Skin epidermis (tissue), 12 donors: Measurements from ENCODE around the gene TPRG1.
A peak's percentile ranks its signal among the peaks of the same experiment; 100 is the strongest.

Experiments used
- H3K27ac ChIP-seq, 21 experiments: fragments of 200-600 bp; sonication (generic) in 11 of 21; one replicate each; pipeline ENCODE4 v1.5.0; 2020; ENCODE audit warnings: mild to moderate bottlenecking in 3 of 21, inconsistent platforms in 2 of 21, moderate library complexity in 2 of 21
- H3K4me3 ChIP-seq, 7 experiments: fragments of 200-600 bp; sonication (generic) in 2 of 7; one replicate each; pipeline ENCODE4 v1.5.0; 2020; ENCODE audit warnings: inconsistent platforms in 2 of 7, mild to moderate bottlenecking in 2 of 7, moderate library complexity in 1 of 7

TPRG1 gene

DNA sequence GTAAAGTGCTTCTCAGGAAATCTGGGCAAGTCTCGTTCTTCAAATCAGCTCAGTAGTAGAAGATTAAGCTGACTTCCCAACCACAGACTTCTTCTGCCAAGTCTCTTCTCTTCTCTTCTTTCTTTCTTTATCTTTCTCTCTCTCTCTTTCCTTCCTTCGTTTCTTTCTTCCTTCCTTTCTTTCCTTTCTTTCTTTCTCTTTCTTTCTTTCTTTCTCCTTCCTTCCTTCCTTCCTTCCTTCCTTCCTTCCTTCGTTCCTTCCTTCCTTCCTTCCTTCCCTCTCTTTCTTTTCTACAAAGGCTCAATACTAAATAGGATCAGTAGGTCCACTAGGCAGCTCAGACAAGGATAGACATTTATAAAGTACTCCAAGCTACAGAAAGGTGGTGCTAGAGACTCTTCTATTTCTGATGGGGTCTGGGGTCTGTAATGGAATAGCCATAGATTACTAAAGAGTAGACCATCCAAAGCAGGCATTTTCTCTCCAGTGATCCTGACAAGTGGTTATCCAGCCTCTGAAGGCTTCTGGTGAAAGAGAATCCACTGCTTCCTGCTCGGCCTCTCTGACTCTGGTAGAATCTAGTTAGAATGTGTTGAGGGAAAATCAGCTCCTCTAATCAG lies 100.8 kb downstream of the TPRG1 start:
- Histone ChIP-seq H3K4me3 (no peak overlapping the region), H3K27ac (peak overlapping the region in 9 of 21 experiments; percentile 2 to 82 (median 40))

DNA sequence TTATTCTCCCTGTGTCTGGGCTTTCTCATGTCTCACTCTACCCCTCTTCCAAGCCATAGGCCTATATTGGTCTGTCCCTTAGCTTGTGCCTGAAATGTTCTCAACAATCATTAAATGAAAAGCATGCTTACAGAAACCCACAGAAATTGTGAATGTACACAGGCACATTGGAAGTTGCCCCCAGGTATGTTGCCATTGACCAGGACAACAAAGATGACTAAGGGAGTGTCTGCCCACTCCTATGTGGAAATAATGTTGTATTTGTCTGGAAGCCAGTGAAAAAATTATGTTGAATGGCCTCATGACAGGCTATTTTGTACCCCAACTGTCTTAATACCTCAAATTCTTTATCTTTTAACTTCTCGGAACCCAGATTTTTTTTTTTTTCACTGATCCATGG lies 102.0 kb downstream of the TPRG1 start:
- H3K4me3 ChIP-seq: no peak overlapping the region

DNA sequence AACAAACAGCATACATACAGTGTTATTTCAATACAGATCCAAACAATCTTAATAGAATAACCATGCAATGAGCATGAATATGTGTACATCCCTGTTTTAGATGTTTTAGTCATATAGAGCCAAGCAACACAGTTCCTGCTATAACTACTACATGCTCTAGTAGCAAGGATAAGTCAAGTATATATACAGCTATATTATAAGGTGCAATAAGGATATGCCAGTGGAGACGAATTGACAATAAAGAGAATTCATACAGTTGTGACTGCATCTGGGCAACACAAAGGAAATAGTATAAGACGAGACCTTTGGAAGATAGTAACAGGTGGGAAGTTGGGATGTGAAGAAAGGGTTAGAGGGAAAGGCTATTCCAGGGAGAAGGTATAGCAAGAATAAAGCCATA lies 103.4 kb downstream of the TPRG1 start:
- no peak overlapping the region for H3K4me3 ChIP-seq
- H3K27ac ChIP-seq: no peak overlapping the region

More for the DNA sequence above, 102.0 kb downstream of the TPRG1 start:
- H3K27ac ChIP-seq: peak overlapping the region in 4 of 21 experiments; percentile 7 to 58 (median 24)

DNA sequence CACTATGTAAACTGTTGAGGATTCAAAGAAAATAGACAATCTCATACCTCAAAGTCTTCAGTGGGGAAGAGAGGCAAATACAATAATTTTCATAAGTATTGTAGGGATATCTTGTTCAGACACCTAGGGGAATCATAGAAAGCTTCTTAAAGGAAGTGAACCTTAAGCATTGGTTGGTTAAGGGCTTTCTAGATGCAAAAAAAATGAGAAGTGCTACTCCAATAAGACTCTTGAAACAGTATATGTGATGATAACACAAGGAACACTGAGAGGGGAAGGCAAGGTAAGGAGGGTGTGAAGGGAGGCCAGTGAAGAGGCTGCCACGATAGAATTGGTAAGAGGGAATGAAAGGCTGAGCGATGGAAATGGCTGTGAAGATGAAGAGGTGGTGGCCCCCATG lies 104.1 kb downstream of the TPRG1 start:
- Histone ChIP-seq H3K27ac (peak overlapping the region in 3 of 21 experiments; percentile 15 to 74 (median 48)), H3K4me3 (no peak overlapping the region)

DNA sequence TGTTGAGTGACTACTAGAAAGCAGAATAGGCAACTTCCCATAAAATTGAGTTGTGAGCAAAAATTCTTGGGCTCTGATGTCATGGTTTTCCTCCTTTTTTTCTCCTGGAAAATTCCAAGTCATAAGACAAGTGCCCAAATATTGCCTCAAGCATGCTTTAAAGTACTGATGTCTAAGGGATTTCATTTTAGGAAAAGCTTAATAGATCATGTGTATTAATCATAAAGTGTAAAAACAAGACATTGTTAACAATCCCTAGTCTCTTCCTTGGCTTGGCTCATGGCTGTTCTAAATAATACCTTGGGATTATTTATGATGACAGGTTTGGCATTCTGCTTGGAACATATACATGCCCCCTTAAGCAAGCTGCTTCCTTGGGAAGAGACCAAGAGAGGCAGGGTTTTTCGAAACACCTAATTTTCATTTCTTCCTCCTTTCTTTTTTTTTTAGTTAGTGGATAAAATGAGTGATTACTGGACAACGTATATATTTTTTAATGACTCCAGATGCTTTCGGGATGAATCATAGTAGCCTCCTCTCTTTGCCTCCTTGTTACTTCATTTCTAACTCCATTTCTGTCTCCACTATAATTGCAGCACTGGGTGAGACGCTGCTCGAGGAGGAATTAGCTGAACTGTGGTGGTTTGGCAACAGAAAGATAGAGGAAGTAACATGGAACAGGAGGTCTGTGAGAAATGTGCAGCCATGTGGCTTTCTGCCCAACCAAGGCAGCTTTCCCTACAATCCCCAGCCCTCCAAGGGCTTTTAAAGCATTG lies 104.9 kb downstream of the TPRG1 start:
- H3K27ac ChIP-seq: peak overlapping the region in 11 of 21 experiments; percentile 5 to 74 (median 31)
- H3K4me3 ChIP-seq: no peak overlapping the region

DNA sequence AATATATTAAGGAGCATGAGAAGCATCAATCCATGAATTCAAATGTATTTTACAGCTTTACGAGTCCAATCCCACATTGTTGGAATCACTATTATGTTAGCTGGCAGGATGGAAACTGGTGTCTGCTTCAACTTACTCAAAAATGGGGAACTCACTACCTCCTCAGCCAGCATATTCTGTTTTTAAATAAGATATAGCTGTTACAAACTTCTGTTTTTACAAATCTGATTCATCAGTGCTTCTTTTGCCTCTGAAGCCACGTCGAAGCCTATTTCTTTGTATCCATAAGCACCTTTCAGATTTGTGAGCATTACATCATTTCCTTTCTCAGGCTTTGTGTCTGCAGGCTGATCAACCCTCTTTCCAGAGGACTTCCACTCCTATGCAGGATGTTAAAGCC lies 105.9 kb downstream of the TPRG1 start:
- Histone ChIP-seq H3K4me3 (no peak overlapping the region), H3K27ac (peak overlapping the region in 2 of 21 experiments; percentile 48 to 74)

DNA sequence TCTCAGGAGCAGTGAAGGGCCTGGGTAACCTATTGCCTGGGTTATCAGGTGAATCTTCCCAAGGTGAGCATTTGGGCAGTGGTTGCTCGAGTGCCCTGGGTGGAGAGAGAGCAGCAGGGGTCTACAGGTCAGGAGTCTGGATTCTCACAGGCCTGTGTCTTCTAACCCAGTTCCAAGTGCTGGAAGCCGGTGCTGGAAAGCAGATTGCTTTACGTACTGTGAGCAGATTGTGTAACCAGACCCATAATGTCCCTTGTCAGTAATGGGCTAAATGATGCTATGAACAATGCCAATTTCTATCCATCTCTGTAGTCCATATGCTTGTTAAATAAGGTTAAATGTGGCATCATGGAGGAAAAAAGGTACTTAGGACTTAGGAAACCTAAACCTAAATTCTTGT lies 106.5 kb downstream of the TPRG1 start:
- Histone ChIP-seq H3K27ac (peak overlapping the region in 2 of 21 experiments; percentile 48 to 74), H3K4me3 (no peak overlapping the region)

DNA sequence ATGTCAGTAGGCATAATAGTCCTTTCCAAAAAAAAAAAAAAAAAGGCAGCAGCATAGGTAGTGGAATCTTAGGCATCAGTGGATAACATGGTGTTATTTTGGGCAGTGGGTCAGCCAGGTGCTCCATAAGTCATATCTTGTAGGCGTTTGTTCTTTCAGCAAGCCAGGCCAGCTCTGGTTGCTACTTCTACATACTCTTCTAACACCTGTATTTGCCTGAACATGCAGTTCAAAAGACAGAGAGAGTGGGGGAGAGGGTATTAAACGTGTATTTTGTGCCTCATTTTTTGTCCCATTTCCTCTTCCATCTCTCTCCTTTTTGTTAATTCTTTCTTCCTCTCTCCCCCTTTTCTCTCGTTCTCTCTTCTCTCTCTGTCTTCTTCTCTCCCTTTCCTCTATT lies 110.4 kb downstream of the TPRG1 start:
- Histone ChIP-seq H3K27ac (peak overlapping the region in 4 of 21 experiments; percentile 7 to 75 (median 38)), H3K4me3 (no peak overlapping the region)

DNA sequence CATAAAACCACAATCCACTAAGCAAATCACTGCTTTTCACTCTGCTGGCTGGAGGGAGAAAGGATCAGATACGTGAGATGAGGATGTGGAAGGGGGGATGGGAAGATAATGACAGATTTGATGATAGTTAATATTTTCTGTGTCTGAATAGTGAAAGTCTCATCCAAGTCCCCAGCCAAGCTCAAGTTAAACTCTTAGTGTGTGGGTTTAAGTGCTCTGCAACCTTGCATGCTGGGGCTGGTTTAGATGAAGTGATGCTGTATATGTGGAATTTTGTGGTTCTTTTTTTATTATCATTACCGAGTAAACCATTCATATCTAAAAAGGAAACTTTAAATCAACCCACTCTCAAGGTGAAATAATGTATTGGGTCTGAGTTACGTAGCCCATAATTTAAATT lies 111.0 kb downstream of the TPRG1 start:
- no peak overlapping the region for H3K4me3 ChIP-seq
- H3K27ac ChIP-seq: peak overlapping the region in 4 of 21 experiments; percentile 7 to 75 (median 38)

DNA sequence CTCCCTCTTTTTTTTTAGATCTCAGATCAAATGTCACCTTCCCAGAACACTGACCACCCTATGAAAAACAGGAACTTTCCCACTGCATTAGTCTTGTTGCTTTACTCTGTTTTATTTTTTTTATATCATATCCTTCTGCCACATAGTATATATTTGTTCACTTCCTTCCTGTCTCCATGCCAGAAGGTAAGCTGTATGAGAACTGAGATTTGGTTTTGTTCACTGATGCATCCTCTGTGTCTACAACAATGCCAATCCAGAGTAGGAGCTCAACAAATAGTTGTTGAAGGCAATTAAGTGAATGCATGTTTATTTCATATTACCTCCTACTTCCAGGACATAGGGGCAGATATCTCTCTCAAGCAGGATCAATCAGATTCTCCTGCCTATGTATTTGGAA lies 114.4 kb downstream of the TPRG1 start:
- Histone ChIP-seq H3K4me3 (no peak overlapping the region), H3K27ac (peak overlapping the region in 1 of 21 experiments; percentile 23)

DNA sequence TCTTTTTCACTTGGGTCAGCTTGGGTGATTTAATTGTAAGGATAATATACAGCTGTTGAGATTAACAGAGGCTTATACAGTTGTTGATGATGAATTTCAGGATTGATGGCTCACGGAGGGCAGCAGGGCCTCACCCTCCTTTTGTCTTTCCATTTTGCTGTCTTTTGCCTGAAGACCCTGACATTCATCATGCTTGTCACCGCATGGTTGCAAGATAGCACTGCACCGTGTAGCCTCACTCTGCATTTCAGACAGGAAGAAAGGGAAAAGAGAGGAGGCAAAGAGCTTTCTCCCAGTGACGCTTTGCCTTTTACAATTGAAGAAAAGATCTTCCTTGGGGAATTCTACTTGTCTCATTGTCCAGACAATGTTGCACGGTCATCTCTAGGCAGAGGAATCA lies 115.1 kb downstream of the TPRG1 start:
- no peak overlapping the region for H3K4me3 ChIP-seq
- H3K27ac ChIP-seq: no peak overlapping the region

DNA sequence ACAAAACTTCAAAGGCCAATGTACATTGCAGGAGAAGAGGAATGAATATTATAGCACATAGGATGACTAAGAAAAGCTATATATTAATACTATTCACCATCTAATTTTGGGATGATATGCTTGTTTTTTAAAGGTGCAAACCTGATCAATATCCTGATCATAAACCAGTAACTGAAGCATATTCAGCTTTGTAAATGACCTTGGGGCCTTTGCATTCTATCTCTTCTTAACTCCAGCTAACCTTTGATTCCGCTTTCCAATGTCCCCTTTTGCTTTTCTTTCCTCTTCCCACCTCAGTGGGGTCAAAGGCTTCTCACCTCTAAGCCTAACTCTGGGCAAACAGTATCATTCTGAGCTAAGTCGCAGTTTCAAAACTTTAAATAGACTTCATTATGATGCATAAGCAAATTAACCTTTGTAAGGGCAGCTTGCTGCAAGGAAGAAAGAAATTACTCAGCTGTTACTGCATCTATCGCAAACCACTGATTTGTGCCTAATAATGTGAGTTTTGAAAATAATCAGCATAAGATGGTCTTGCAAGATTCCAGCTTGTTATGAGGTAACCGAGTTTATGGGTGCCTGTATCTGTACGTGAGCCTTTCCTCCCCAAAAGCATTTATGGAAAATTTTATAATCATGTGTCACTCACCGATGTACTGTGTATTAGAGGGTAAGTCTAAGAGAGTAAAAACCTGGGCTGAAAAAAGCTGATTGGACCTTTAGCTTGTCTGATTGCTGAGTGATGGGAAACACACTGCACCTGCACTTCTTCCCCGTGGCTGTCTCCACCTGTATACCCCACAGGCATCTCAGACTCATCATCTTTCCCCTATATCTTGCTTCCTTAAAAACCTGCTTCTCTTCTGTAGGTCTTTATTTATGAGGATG lies 116.8 kb downstream of the TPRG1 start:
- Histone ChIP-seq H3K4me3 (no peak overlapping the region), H3K27ac (no peak overlapping the region)

DNA sequence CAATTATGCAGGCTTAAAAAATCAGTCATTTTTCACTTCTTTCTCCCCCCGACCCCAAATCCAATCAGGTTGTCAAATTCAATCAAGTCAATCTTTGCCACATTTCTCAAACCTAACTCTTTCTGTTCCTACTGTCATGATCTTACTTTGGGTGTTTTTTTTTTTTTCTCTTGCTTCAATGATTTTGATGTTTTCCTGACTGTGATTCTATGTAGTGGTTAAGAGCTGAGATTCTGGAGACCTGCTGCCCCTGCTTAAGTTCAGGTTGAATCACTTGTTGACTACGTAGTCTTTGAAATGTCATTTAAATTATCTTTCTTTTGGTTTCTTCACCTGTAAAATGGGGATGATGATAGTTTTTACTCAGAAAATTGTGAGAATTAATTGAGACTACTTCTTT lies 117.5 kb downstream of the TPRG1 start:
- no peak overlapping the region for H3K27ac ChIP-seq

DNA sequence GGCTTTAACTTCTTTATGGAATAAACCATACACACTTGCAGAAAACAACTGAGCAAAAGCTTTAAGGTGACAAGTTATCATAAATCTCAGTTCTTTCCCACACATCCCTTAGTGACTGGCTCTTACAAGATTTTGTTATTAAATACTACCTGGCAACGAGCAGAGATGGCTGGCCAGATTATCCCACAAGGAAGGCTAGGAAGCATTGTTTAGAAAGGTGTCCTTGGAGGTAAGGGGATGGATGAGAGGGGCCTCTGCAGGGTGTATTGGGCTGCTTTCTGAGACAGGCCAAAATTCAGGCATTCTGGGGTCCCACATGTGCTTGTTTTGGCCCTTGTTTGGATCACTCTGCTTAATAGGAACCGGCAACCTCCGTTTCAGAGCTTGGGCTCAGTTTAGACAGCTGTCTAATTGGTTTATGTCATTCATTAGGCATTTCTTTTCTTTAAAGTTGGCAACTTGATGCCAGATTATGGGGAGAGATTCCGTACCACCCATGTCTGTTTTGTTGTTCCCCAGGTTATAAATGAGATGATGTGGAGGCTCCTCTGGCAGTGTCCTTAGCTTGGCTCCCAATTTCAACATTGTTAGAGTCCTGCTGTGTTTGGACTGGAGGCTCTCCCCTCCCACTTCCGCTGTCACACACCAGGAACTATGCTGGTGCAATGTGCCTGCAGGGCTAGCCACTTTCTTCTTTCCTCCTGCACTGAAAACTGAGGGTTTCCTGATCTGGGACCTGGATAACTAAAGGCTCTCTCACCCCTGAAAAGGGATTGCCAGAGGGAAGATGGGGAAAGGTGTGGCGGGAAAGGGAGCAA lies 121.1 kb downstream of the TPRG1 start:
- Histone ChIP-seq H3K27ac (peak overlapping the region in 9 of 21 experiments; percentile 19 to 73 (median 35)), H3K4me3 (no peak overlapping the region)

More for the DNA sequence above, 117.5 kb downstream of the TPRG1 start:
- H3K4me3 ChIP-seq: no peak overlapping the region

DNA sequence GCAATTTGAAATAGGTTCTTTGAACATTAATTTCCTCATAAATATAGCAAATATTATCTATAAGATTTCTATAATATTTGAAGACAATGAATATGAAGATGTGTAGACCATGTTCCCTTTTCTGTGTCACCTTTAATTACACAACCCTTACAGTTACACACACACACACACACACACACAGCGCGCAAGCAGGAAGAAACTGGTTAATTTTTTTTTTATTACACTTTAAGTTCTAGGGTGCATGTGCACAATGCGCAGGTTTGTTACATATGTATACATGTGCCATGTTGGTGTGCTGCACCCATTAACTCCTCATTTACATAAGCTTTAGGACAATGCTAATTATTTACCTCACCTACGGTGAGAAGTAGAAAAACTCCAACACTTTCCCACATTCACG lies 122.9 kb downstream of the TPRG1 start:
- Histone ChIP-seq H3K27ac (peak overlapping the region in 4 of 21 experiments; percentile 9 to 42 (median 13)), H3K4me3 (no peak overlapping the region)

DNA sequence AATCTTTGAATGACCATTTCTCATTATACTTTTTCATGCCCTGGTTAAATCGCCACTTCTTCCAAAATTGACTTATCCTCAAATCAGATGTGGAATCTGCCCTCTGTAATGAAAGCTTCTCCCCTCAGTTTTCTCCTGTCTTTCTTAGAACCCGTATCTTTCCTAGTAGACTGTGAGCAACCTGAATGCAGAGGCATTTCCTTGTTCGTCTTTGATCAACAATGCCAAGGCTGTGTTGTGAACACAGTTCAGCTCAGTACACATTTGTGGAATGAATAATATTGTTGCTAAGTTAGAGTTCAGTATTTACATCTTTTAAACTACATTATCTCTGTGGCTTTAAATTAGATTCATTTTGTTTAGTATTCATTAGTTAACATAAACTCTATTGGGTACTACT lies 123.3 kb downstream of the TPRG1 start:
- Histone ChIP-seq H3K27ac (peak overlapping the region in 4 of 21 experiments; percentile 9 to 42 (median 13)), H3K4me3 (no peak overlapping the region)

DNA sequence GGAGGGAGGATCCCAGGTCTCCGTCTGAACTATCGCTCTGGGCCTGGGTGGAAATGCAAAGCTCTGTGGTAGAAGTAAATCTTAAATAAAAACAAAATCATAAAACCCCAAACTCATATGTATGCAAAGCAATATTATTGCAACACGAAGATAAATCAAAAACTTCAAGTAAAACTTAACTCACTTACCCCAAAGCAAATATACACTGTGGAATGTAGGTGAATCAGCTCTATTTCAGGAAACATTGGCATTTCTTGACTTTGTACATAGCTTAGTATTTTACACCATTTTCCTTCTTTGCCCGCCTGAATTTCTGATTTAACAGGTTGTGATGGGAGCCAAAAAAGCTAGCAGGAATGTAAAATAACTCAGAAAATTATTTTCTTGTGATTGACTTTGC lies 126.2 kb downstream of the TPRG1 start:
- peak overlapping the region in 2 of 21 experiments; percentile 30 to 55 for H3K27ac ChIP-seq
- H3K4me3 ChIP-seq: no peak overlapping the region

DNA sequence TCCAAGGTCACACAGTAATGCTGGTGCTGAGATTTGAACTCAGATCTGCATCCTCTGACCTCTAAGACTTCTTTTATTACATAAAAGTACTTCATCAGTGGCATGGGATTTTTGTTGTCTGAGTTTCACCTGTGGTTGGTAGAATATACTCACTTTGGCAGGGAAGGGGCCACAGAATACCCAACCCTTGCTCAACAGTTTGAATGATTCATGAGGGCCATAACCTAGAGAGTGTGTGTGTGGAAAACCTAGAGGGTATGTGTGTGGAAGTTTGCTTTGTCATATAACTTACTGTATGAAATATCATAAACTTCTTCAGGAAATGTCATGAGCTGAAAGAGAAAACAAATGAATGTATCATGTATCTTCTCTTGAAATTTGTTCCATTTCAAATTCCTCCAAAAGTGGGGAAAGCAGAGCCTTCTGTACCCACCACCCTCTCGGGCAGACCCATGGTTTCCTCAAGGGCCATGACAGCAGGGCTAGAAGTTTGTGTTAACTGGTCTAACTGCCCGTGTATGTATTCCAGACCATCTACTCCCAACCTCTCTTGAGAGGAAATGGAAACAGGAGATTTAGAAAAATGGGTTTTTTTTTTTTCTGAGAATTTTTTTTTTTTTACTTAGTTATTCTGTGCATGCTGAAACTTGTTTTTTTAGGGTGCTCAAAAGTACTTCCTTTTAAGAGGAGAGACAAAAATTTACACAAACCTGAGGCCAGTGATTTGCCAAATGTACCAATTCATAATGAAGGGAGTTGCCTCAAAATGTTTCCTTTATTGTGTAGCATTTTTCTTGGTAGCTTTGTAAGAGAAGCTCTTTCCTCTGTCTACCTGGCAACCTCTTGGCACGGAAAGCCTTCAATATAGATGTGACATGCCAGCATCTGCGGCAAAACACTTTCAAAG lies 127.0 kb downstream of the TPRG1 start:
- Histone ChIP-seq H3K27ac (peak overlapping the region in 5 of 21 experiments; percentile 14 to 50 (median 30)), H3K4me3 (no peak overlapping the region)
